Hepatocyte (in vitro differentiated cells): ENCODE measurements around the gene POU6F2.

Experiments
- EZH2 ChIP-seq: fragments of 200-600 bp; sonication (generic); IDR thresholded peaks from 2 replicates; pipeline ENCODE4 v1.6.1; 2016; ENCODE audit warnings: antibody characterized with exemption, mild to moderate bottlenecking, borderline replicate concordance
- EZH2phosphoT487 ChIP-seq: fragments of 200-600 bp; sonication (generic); IDR thresholded peaks from one replicate; pipeline ENCODE4 v1.6.1; 2018; ENCODE audit warnings: antibody characterized with exemption, mild to moderate bottlenecking, low read depth, moderate library complexity; ENCODE audit not compliant: unreplicated experiment, severe bottlenecking
- TF ChIP-seq, protein P1 (sequence below): fragments of 200-600 bp; sonication (generic); IDR thresholded peaks from 2 replicates; pipeline ENCODE4 v1.5.1; 2016; ENCODE audit warnings: antibody characterized with exemption, mild to moderate bottlenecking; ENCODE audit not compliant: poor library complexity

DNA sequence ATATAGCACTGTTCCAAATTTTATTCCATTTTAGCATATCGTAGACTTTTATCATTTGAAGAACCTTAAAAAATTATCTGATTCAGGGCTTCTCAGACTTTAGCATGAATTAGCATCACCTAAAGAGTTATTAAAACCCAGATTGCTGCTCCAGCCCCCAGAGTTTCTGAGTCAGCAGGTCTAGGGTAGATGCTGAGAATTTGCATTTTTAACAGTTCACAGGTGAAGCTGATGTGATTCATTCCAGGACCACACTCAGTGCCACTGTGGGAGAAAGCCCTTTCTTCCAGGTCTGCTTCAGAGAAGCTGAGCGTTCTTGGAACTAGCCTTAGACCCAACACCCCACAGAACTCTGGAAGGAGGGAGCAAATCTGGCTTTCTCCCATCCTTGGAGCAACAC, 414.4 kb downstream of the POU6F2 start:
- TF ChIP-seq, protein P1, sequence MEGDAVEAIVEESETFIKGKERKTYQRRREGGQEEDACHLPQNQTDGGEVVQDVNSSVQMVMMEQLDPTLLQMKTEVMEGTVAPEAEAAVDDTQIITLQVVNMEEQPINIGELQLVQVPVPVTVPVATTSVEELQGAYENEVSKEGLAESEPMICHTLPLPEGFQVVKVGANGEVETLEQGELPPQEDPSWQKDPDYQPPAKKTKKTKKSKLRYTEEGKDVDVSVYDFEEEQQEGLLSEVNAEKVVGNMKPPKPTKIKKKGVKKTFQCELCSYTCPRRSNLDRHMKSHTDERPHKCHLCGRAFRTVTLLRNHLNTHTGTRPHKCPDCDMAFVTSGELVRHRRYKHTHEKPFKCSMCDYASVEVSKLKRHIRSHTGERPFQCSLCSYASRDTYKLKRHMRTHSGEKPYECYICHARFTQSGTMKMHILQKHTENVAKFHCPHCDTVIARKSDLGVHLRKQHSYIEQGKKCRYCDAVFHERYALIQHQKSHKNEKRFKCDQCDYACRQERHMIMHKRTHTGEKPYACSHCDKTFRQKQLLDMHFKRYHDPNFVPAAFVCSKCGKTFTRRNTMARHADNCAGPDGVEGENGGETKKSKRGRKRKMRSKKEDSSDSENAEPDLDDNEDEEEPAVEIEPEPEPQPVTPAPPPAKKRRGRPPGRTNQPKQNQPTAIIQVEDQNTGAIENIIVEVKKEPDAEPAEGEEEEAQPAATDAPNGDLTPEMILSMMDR = no peak
- no peak for TF ChIP-seq EZH2phosphoT487
- TF ChIP-seq EZH2 = no peak
